ENCODE measurements around the gene ENTPD5. TPM values are rescaled to one million over a fixed set of nuclear protein-coding genes. Genes with fewer than 3 reads are reported as not detected.

The ENTPD5 gene
- total and polyA plus RNA-seq, 2 donors from 2014 or later, result 24.7 to 28.3 TPM

DNA sequence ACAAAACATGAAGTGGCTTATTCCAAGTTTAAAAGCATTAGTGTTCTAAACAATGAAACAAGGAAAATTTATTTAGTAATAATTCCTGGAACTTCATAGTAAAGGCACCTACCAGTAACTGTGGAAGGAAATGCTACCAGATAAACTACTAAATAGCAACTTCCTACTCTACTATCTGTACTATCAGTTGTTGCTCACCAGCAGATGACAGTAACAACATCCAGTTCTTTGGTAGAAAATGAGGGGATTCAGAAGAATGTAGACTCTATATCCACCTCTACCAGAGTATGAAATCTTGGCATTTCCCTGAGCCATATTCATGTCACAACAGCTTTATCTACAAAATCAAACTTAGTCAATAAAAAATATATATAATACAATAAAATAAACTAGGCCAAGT is 3.1 kb downstream of the ENTPD5 start:
- no peak overlapping the region for H3K27ac ChIP-seq (ENCODE audit: low read depth in 2 of 2, low read length in 2 of 2)
- TF ChIP-seq CTCF (IDR thresholded peaks at IDR 0.05; ENCODE audit: borderline replicate concordance, extremely low read depth, insufficient read depth), result no peak
- peaks cover 0 to 4% (median 3%) of the 10 kb centered on the region in 3 donors for H3K4me1 ChIP-seq (ENCODE audit: control insufficient read depth in 2 of 3, insufficient read depth in 2 of 3, low read depth in 1 of 3, low read length in 3 of 3)
- no peak overlapping the region for H3K4me3 ChIP-seq (ENCODE audit: low read length in 3 of 3)
- DNase-seq (no peak), FAIRE-seq (no peak)
- H3K9me3 ChIP-seq (ENCODE audit: control insufficient read depth in 2 of 3, insufficient read depth in 1 of 3, low read length in 3 of 3), result no peaks in the 10 kb centered on the region
- peaks cover 0 to 5% (median 5%) of the 10 kb centered on the region in 3 donors for H3K36me3 ChIP-seq (ENCODE audit: control insufficient read depth in 2 of 3, insufficient read depth in 3 of 3, low read length in 3 of 3)
- no peak overlapping the region for H3K9ac ChIP-seq (ENCODE audit: low read length in 3 of 3)
- intact Hi-C loops (cut with DNase I), result no loop called here
- no peaks in the 10 kb centered on the region for H3K27me3 ChIP-seq (ENCODE audit: control insufficient read depth, insufficient read depth, low read length)

- H3K36me3 ChIP-seq (ENCODE audit: control insufficient read depth in 2 of 3, insufficient read depth in 3 of 3, low read length in 3 of 3), result peaks cover 0 to 5% (median 5%) of the 10 kb centered on the region in 3 donors
- intact Hi-C loops (cut with DNase I), result no loop called here
- H3K27me3 ChIP-seq (ENCODE audit: control insufficient read depth, insufficient read depth, low read length), result no peaks in the 10 kb centered on the region
- no peak overlapping the region for H3K27ac ChIP-seq (ENCODE audit: low read depth in 2 of 2, low read length in 2 of 2)
- H3K9me3 ChIP-seq (ENCODE audit: control insufficient read depth in 2 of 3, insufficient read depth in 1 of 3, low read length in 3 of 3), result no peaks in the 10 kb centered on the region
- FAIRE-seq (no peak), DNase-seq (no peak)
- no peak overlapping the region for H3K4me3 ChIP-seq (ENCODE audit: low read length in 3 of 3)
- peaks cover 0 to 4% (median 3%) of the 10 kb centered on the region in 3 donors for H3K4me1 ChIP-seq (ENCODE audit: control insufficient read depth in 2 of 3, insufficient read depth in 2 of 3, low read depth in 1 of 3, low read length in 3 of 3)
- H3K9ac ChIP-seq (ENCODE audit: low read length in 3 of 3), result no peak overlapping the region
- TF ChIP-seq CTCF (IDR thresholded peaks at IDR 0.05; ENCODE audit: borderline replicate concordance, extremely low read depth, insufficient read depth), result no peak
These were observed 3.9 kb downstream of the ENTPD5 start for GRCh38 chr14:74015176-74015575.

GRCh38 chr14:74014299-74014698 is 4.8 kb downstream of the ENTPD5 start:
- Histone ChIP-seq H3K9me3 (ENCODE audit: control insufficient read depth in 2 of 3, insufficient read depth in 1 of 3, low read length in 3 of 3) (no peaks in the 10 kb centered on the region), H3K27ac (ENCODE audit: low read depth in 2 of 2, low read length in 2 of 2) (no peak overlapping the region), H3K4me1 (ENCODE audit: control insufficient read depth in 2 of 3, insufficient read depth in 2 of 3, low read depth in 1 of 3, low read length in 3 of 3) (peaks cover 0 to 4% (median 0%) of the 10 kb centered on the region in 3 donors), H3K36me3 (ENCODE audit: control insufficient read depth in 2 of 3, insufficient read depth in 3 of 3, low read length in 3 of 3) (peaks cover 0 to 5% (median 5%) of the 10 kb centered on the region in 3 donors), H3K27me3 (ENCODE audit: control insufficient read depth, insufficient read depth, low read length) (no peaks in the 10 kb centered on the region), H3K9ac (ENCODE audit: low read length in 3 of 3) (no peak overlapping the region), H3K4me3 (ENCODE audit: low read length in 3 of 3) (no peak overlapping the region)
- intact Hi-C loops (cut with DNase I), result no loop called here
- FAIRE-seq (no peak), DNase-seq (peak in 2 of 5 donors; percentile 12 to 22)
- TF ChIP-seq CTCF (IDR thresholded peaks at IDR 0.05; ENCODE audit: borderline replicate concordance, extremely low read depth, insufficient read depth), result no peak

Data from kidney (tissue), 14 donors.